ENCODE measurements around the gene PCDHGC5. TPM values are rescaled to one million over a fixed set of nuclear protein-coding genes. Genes with fewer than 3 reads are reported as not detected.
A peak's percentile ranks its signal among the peaks of the same experiment; 100 is the strongest.

Gene PCDHGC5
- total RNA-seq (2014; rRNA removed; shearing (Covaris generic)): 0.44 and 1.8 TPM in 2 replicates

GRCh38 chr5:141488591-141489561 lies at the start of gene PCDHGC5:
TSS of gene PCDHGC5 (plus strand) at chr5:141489081. CDS start at chr5:141489241, 160 bp downstream.
- peaks cover 62% of the 10 kb centered on the region for H3K27me3 ChIP-seq (ENCODE audit: control insufficient read depth, insufficient read depth, low read length)

GRCh38 chr5:141439411-141440141 lies 49.3 kb upstream of the PCDHGC5 start:
- Histone ChIP-seq H3K27me3 (ENCODE audit: control insufficient read depth, insufficient read depth, low read length) (no peaks in the 10 kb centered on the region), H3K36me3 (replicated peaks; ENCODE audit: control insufficient read depth, insufficient read depth, low read length) (no peaks in the 10 kb centered on the region), H3K4me3 (ENCODE audit: insufficient read depth, low read depth, low read length) (no peak overlapping the region)
- DNase-seq: peak; percentile 34

More at GRCh38 chr5:141488591-141489561, at the start of gene PCDHGC5:
- Histone ChIP-seq H3K36me3 (replicated peaks; ENCODE audit: control insufficient read depth, insufficient read depth, low read length) (no peaks in the 10 kb centered on the region), H3K4me3 (ENCODE audit: insufficient read depth, low read depth, low read length) (no peak within 1 kb of the TSS)
- peak; percentile 61 for DNase-seq

GRCh38 chr5:141440341-141440740 lies 48.5 kb upstream of the PCDHGC5 start:
- Histone ChIP-seq H3K36me3 (replicated peaks; ENCODE audit: control insufficient read depth, insufficient read depth, low read length) (no peaks in the 10 kb centered on the region), H3K4me3 (ENCODE audit: insufficient read depth, low read depth, low read length) (no peak overlapping the region), H3K27me3 (ENCODE audit: control insufficient read depth, insufficient read depth, low read length) (no peaks in the 10 kb centered on the region)
- no peak for DNase-seq

- Histone ChIP-seq H3K27me3 (ENCODE audit: control insufficient read depth, insufficient read depth, low read length) (no peaks in the 10 kb centered on the region), H3K36me3 (replicated peaks; ENCODE audit: control insufficient read depth, insufficient read depth, low read length) (no peaks in the 10 kb centered on the region), H3K4me3 (ENCODE audit: insufficient read depth, low read depth, low read length) (no peak overlapping the region)
- no peak for DNase-seq
Observed at GRCh38 chr5:141441571-141442170, 47.2 kb upstream of the PCDHGC5 start.

- H3K4me3 ChIP-seq (ENCODE audit: insufficient read depth, low read depth, low read length): no peak overlapping the region
- DNase-seq: no peak
- no peaks in the 10 kb centered on the region for H3K27me3 ChIP-seq (ENCODE audit: control insufficient read depth, insufficient read depth, low read length)
- no peaks in the 10 kb centered on the region for H3K36me3 ChIP-seq (replicated peaks; ENCODE audit: control insufficient read depth, insufficient read depth, low read length)
Observed at GRCh38 chr5:141465351-141465750, 23.5 kb upstream of the PCDHGC5 start.

GRCh38 chr5:141475625-141476131 lies 13.2 kb upstream of the PCDHGC5 start, which contains the start of gene PCDHGC3:
TSS of gene PCDHGC3 (plus strand) at chr5:141475966. CDS start at chr5:141476117, 151 bp downstream.
- Histone ChIP-seq H3K27me3 (ENCODE audit: control insufficient read depth, insufficient read depth, low read length) (peaks cover 22% of the 10 kb centered on the region), H3K36me3 (replicated peaks; ENCODE audit: control insufficient read depth, insufficient read depth, low read length) (no peaks in the 10 kb centered on the region), H3K4me3 (ENCODE audit: insufficient read depth, low read depth, low read length) (peak within 1 kb of the TSS; percentile 74)
- peak; percentile 83 for DNase-seq

- DNase-seq: no peak
- H3K36me3 ChIP-seq (replicated peaks; ENCODE audit: control insufficient read depth, insufficient read depth, low read length): no peaks in the 10 kb centered on the region
- peak overlapping the region; percentile 74 for H3K4me3 ChIP-seq (ENCODE audit: insufficient read depth, low read depth, low read length)
- peaks cover 22% of the 10 kb centered on the region for H3K27me3 ChIP-seq (ENCODE audit: control insufficient read depth, insufficient read depth, low read length)
Observed at GRCh38 chr5:141476132-141476911, 12.6 kb upstream of the PCDHGC5 start.

- Histone ChIP-seq H3K4me3 (ENCODE audit: insufficient read depth, low read depth, low read length) (peak overlapping the region; percentile 74), H3K27me3 (ENCODE audit: control insufficient read depth, insufficient read depth, low read length) (peaks cover 22% of the 10 kb centered on the region), H3K36me3 (replicated peaks; ENCODE audit: control insufficient read depth, insufficient read depth, low read length) (no peaks in the 10 kb centered on the region)
- DNase-seq: no peak
Observed at GRCh38 chr5:141477044-141477575, 11.8 kb upstream of the PCDHGC5 start.

- DNase-seq: no peak
- Histone ChIP-seq H3K4me3 (ENCODE audit: insufficient read depth, low read depth, low read length) (no peak overlapping the region), H3K27me3 (ENCODE audit: control insufficient read depth, insufficient read depth, low read length) (peaks cover 22% of the 10 kb centered on the region), H3K36me3 (replicated peaks; ENCODE audit: control insufficient read depth, insufficient read depth, low read length) (no peaks in the 10 kb centered on the region)
Observed at GRCh38 chr5:141477815-141478214, 11.1 kb upstream of the PCDHGC5 start.

- Histone ChIP-seq H3K36me3 (replicated peaks; ENCODE audit: control insufficient read depth, insufficient read depth, low read length) (no peaks in the 10 kb centered on the region), H3K27me3 (ENCODE audit: control insufficient read depth, insufficient read depth, low read length) (peaks cover 22% of the 10 kb centered on the region), H3K4me3 (ENCODE audit: insufficient read depth, low read depth, low read length) (no peak overlapping the region)
- DNase-seq: peak; percentile 91
Observed at GRCh38 chr5:141478321-141478945, 10.4 kb upstream of the PCDHGC5 start.

GRCh38 chr5:141479776-141480175 lies 9.1 kb upstream of the PCDHGC5 start:
- Histone ChIP-seq H3K4me3 (ENCODE audit: insufficient read depth, low read depth, low read length) (no peak overlapping the region), H3K27me3 (ENCODE audit: control insufficient read depth, insufficient read depth, low read length) (peaks cover 22% of the 10 kb centered on the region), H3K36me3 (replicated peaks; ENCODE audit: control insufficient read depth, insufficient read depth, low read length) (no peaks in the 10 kb centered on the region)
- DNase-seq: no peak

GRCh38 chr5:141483902-141484301 lies 5.0 kb upstream of the PCDHGC5 start:
- Histone ChIP-seq H3K27me3 (ENCODE audit: control insufficient read depth, insufficient read depth, low read length) (peaks cover 26% of the 10 kb centered on the region), H3K36me3 (replicated peaks; ENCODE audit: control insufficient read depth, insufficient read depth, low read length) (no peaks in the 10 kb centered on the region), H3K4me3 (ENCODE audit: insufficient read depth, low read depth, low read length) (no peak overlapping the region; the same call in 1 of the 2 replicates)
- peak; percentile 70 for DNase-seq

GRCh38 chr5:141484310-141484640 lies 4.6 kb upstream of the PCDHGC5 start:
- DNase-seq: no peak
- H3K27me3 ChIP-seq (ENCODE audit: control insufficient read depth, insufficient read depth, low read length): peaks cover 26% of the 10 kb centered on the region
- no peaks in the 10 kb centered on the region for H3K36me3 ChIP-seq (replicated peaks; ENCODE audit: control insufficient read depth, insufficient read depth, low read length)
- H3K4me3 ChIP-seq (ENCODE audit: insufficient read depth, low read depth, low read length): peak overlapping the region; percentile 61
